ENCODE results near the gene FBXO22. TPM values are rescaled to one million over a fixed set of nuclear protein-coding genes. Genes with fewer than 3 reads are reported as not detected.
"Not testable (repeated sequence)": the region's sequence is repeated elsewhere in the genome, so short reads cannot be mapped to it uniquely, and the experiment has no call there.

FBXO22 gene
- total and polyA plus RNA-seq, 2 experiments from 2014 or later: 40.3 to 49.3 TPM

DNA sequence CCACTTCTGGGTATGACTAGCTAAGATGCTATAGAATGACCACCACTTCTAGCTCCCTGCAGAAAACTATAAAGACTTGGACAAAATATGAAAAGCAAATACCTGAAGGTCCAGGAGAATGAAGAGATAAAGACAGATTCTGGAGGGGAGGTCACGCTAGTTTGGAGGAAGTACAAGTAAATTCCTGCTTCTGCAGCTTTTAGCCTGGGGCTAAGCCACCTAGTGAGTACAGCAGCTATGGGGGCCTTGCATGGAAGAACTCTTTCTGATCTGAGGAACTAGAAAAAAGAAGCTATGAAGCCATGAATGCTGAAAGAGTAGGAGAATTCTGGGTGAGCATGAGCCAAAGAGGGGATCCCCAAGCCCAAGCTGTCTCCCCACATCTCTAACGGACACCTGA, 78.8 kb downstream of the FBXO22 start:
- DNase-seq (ENCODE audit: low spot score): no peak
- no peaks in the 10 kb centered on the region for H3K4me1 ChIP-seq (ENCODE audit: insufficient read depth)
- H3K9me3 ChIP-seq (ENCODE audit: low read depth): no peaks in the 10 kb centered on the region
- H3K79me2 ChIP-seq: no peaks in the 10 kb centered on the region
- no peak for TF ChIP-seq EZH2 (IDR thresholded peaks at IDR 0.05; ENCODE audit: borderline replicate concordance)
- no peak for TF ChIP-seq CTCF (IDR thresholded peaks at IDR 0.05; ENCODE audit: poor library complexity)
- TF ChIP-seq EZH2phosphoT487 (IDR thresholded peaks at IDR 0.05; ENCODE audit: low read depth, severe bottlenecking, unreplicated experiment): no peak
- H3K4me2 ChIP-seq: no peak overlapping the region
- 78% methylated on average over 2 of the region's 2 CpGs for WGBS (ENCODE audit: low lambda C conversion rate, missing lambda C conversion rate)
- no peak overlapping the region for H3K27ac ChIP-seq
- no peaks in the 10 kb centered on the region for H3K27me3 ChIP-seq
- H3K4me3 ChIP-seq: no peak overlapping the region
- H4K20me1 ChIP-seq (ENCODE audit: insufficient read depth, poor library complexity, severe bottlenecking): no peaks in the 10 kb centered on the region
- H3K9me2 ChIP-seq (replicated peaks; ENCODE audit: insufficient read depth): no peaks in the 10 kb centered on the region
- H2AFZ ChIP-seq: no peak overlapping the region
- no peaks in the 10 kb centered on the region for H3K36me3 ChIP-seq (replicated peaks; ENCODE audit: insufficient read depth, low read depth)

- H3K4me3 ChIP-seq; H3K4me1 ChIP-seq (ENCODE audit: insufficient read depth); H3K79me2 ChIP-seq; DNase-seq (ENCODE audit: low spot score); H2AFZ ChIP-seq; H3K27me3 ChIP-seq; H3K27ac ChIP-seq; H3K9me2 ChIP-seq (replicated peaks; ENCODE audit: insufficient read depth); H3K36me3 ChIP-seq (replicated peaks; ENCODE audit: insufficient read depth, low read depth); H4K20me1 ChIP-seq (ENCODE audit: insufficient read depth, poor library complexity, severe bottlenecking); H3K4me2 ChIP-seq; H3K9me3 ChIP-seq (ENCODE audit: low read depth): not testable (repeated sequence)
- WGBS (ENCODE audit: low lambda C conversion rate, missing lambda C conversion rate): 88% methylated on average over 3 of the region's 3 CpGs
These were observed 81.0 kb downstream of the FBXO22 start for GRCh38 chr15:75984706-75985105.

- no peak overlapping the region for H2AFZ ChIP-seq
- no peak overlapping the region for H3K4me3 ChIP-seq
- no peaks in the 10 kb centered on the region for H3K4me1 ChIP-seq (ENCODE audit: insufficient read depth)
- no peaks in the 10 kb centered on the region for H3K9me3 ChIP-seq (ENCODE audit: low read depth)
- H3K36me3 ChIP-seq (replicated peaks; ENCODE audit: insufficient read depth, low read depth): no peaks in the 10 kb centered on the region
- DNase-seq (ENCODE audit: low spot score): no peak
- WGBS (ENCODE audit: low lambda C conversion rate, missing lambda C conversion rate): 93% methylated on average over 1 of the region's 1 CpG
- TF ChIP-seq CTCF (IDR thresholded peaks at IDR 0.05; ENCODE audit: poor library complexity): no peak
- no peak for TF ChIP-seq EZH2 (IDR thresholded peaks at IDR 0.05; ENCODE audit: borderline replicate concordance)
- TF ChIP-seq EZH2phosphoT487 (IDR thresholded peaks at IDR 0.05; ENCODE audit: low read depth, severe bottlenecking, unreplicated experiment): no peak
- no peak overlapping the region for H3K4me2 ChIP-seq
- no peak overlapping the region for H3K27ac ChIP-seq
- no peaks in the 10 kb centered on the region for H3K27me3 ChIP-seq
- no peaks in the 10 kb centered on the region for H3K79me2 ChIP-seq
- no peaks in the 10 kb centered on the region for H4K20me1 ChIP-seq (ENCODE audit: insufficient read depth, poor library complexity, severe bottlenecking)
- H3K9me2 ChIP-seq (replicated peaks; ENCODE audit: insufficient read depth): no peaks in the 10 kb centered on the region
These were observed 82.3 kb downstream of the FBXO22 start for GRCh38 chr15:75985971-75986370.

DNA sequence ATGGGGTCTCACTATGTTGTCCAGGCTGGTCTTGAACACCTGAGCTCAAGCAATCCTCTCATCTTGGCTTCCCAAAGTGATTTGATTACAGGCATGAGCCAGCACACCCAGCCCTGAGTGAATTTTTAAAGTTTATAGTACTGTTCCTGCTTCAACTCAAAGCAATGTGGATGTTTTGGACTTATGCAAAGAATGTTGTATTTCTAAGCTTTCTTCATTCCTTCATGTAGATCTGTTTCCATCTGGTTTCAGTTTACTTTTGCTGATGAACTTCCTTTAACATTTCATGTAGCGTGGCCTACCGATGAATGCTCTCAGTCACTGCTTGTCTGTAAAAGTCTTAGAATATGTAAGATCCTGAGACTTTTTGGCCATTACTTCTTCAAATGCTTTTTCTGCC, 85.4 kb downstream of the FBXO22 start:
- no peaks in the 10 kb centered on the region for H3K36me3 ChIP-seq (replicated peaks; ENCODE audit: insufficient read depth, low read depth)
- no peaks in the 10 kb centered on the region for H3K79me2 ChIP-seq
- H2AFZ ChIP-seq: no peak overlapping the region
- 52% methylated on average over 2 of the region's 2 CpGs for WGBS (ENCODE audit: low lambda C conversion rate, missing lambda C conversion rate)
- no peak overlapping the region for H3K4me3 ChIP-seq
- H3K9me3 ChIP-seq (ENCODE audit: low read depth): no peaks in the 10 kb centered on the region
- no peak overlapping the region for H3K4me2 ChIP-seq
- peak; percentile 13 for DNase-seq (ENCODE audit: low spot score)
- no peaks in the 10 kb centered on the region for H3K27me3 ChIP-seq
- H3K27ac ChIP-seq: peak overlapping the region; percentile 52
- TF ChIP-seq EZH2 (IDR thresholded peaks at IDR 0.05; ENCODE audit: borderline replicate concordance): no peak
- TF ChIP-seq EZH2phosphoT487 (IDR thresholded peaks at IDR 0.05; ENCODE audit: low read depth, severe bottlenecking, unreplicated experiment): no peak
- no peak for TF ChIP-seq CTCF (IDR thresholded peaks at IDR 0.05; ENCODE audit: poor library complexity)
- no peaks in the 10 kb centered on the region for H3K4me1 ChIP-seq (ENCODE audit: insufficient read depth)
- H4K20me1 ChIP-seq (ENCODE audit: insufficient read depth, poor library complexity, severe bottlenecking): no peaks in the 10 kb centered on the region
- H3K9me2 ChIP-seq (replicated peaks; ENCODE audit: insufficient read depth): no peaks in the 10 kb centered on the region

Measured in hepatocyte (in vitro differentiated cells).